SK-N-MC (cell line): ENCODE results near the gene COL6A1.

Experiments used
- FOXP2 ChIP-seq: optimal IDR thresholded peaks from 2 replicates; pipeline ENCODE3; 2011; ENCODE audit warnings: mild to moderate bottlenecking, moderate library complexity; ENCODE audit not compliant: insufficient read depth; ENCODE audit errors: extremely low read length, control extremely low read depth
- POLR2AphosphoS5 ChIP-seq: IDR thresholded peaks from 2 replicates; pipeline ENCODE4 v1.6.1; 2012; ENCODE audit warnings: mild to moderate bottlenecking, low read depth, low read length, borderline replicate concordance

DNA sequence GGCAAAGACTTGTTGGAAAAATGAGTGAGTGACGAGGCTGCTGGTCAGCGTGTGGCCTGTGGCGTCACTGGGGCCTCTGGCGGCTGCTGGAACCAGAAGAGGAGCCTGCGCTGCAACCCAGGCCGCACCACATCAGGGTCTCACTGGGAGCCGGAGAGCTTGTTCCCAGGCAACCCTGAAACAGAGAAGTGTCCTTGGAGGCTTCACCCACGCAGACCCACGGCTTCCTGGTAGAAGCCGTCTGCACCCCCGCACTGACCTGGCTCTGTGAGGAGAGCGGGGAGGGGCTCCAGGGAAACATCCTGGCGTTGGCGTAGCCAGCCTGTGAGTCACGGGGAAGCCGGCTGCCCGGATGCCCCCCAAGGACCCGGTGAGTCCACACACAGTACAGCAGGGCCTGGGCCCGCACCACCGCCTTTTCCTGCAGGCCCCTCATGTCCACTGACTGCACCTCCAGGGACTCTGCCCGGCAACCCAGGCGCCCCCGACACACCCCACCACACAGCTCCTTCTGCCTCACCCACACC is 57.4 kb downstream of the COL6A1 start:
- TF ChIP-seq POLR2AphosphoS5 (no peak), FOXP2 (no peak)
